LNCAP (cell line): ENCODE data around the gene SPAG9.

ENCODE experiments used
- CTCF ChIP-seq: fragments of 450-650 bp; IDR thresholded peaks from 2 replicates; pipeline ENCODE4 v1.5.1; 2017; ENCODE audit warnings: mild to moderate bottlenecking

Gene SPAG9

GRCh38 chr17:50916026-50916707 is 204.5 kb downstream of the SPAG9 start:
- no peak for TF ChIP-seq CTCF

DNA sequence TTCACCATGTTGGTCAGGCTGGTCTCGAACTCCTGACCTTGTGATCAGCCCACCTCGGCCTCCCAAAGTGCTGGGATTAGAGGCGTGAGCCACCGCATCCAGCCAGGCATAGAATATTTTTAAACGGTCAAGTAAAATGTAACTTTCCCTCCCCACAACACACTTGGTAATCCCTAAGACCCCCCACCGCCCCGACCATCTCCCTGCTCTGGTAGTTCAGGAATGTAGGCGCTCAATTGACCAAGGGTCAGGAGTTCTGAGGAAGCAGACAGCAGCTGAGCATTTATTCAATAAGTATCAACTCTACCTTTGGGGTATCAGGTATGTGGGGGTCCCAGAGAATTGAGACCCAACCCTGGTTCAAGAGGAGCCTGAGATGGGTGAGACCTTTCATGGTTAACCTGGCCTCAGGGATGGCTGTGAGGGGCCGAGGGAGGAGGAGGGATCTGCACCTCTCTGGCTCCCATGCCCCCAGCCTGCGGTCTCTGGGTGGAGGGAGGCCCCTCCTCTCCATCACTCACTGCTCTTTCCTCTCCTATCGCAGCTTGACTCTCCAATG is 206.1 kb downstream of the SPAG9 start:
- TF ChIP-seq CTCF: no peak

DNA sequence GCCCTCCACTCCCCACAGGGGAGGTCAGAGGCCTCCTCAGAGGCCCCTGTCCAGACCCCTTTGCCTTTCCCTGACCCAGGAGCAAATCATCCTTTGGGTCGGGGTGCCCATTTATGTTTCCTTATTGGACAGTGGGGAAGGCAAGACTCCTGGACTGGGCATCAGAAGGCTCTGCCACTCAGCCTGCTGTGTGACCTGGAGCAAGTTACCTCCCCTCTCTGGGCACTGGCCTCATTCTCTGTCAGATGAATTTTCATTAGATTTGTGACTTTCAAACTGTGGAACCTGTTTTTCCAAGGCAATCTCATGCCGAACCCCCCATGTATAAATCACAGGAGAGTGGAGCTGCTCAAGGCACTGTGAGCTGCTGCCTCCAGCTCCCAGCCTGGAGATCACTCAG is 207.5 kb downstream of the SPAG9 start:
- no peak for TF ChIP-seq CTCF
